Psoas muscle (tissue), 8 donors: Measurements from ENCODE around the gene PTBP1. TPM values are rescaled to one million over a fixed set of nuclear protein-coding genes. Genes with fewer than 3 reads are reported as not detected.

Source experiments
- ATAC-seq, 4 donors: fragments of 200-7000 bp; cut with Tn5 transposase; one replicate each; pipeline ENCODE4 v1.9.1; 2020; ENCODE audit warnings: moderate library complexity in 3 of 4, mild to moderate bottlenecking in 2 of 4
- DNase-seq, 2 donors: peaks; one replicate each; pipeline ENCODE4 v3.0.0-alpha.2; 2020
- H3K27ac ChIP-seq: fragments of 200-600 bp; one replicate; pipeline ENCODE4 v1.8.0; 2022
- H3K27me3 ChIP-seq, 3 donors: fragments of 200-600 bp in 1 of 3; one replicate each; pipeline versions ENCODE4 v1.6.1 to v1.8.0; 2013 to 2022; ENCODE audit warnings: low read length in 2 of 3, mild to moderate bottlenecking in 2 of 3, moderate library complexity in 1 of 3; ENCODE audit not compliant: insufficient read depth in 3 of 3
- H3K36me3 ChIP-seq, 2 donors: fragments of 200-600 bp in 1 of 2; one replicate each; pipeline versions ENCODE4 v1.6.1 to v1.8.0; 2013 to 2022; ENCODE audit warnings: low read depth in 1 of 2, mild to moderate bottlenecking in 1 of 2, moderate library complexity in 1 of 2; ENCODE audit not compliant: insufficient read depth in 1 of 2
- H3K4me1 ChIP-seq: fragments of 200-600 bp; one replicate; pipeline ENCODE4 v1.8.0; 2022
- H3K4me3 ChIP-seq: fragments of 200-600 bp; one replicate; pipeline ENCODE4 v1.8.0; 2022; ENCODE audit warnings: mild to moderate bottlenecking
- H3K9me3 ChIP-seq: fragments of 200-600 bp; one replicate; pipeline ENCODE4 v1.8.0; 2022
- WGBS, 3 donors: extraction: QIAGEN DNeasy Blood & Tissue Kit; methylation state at CpG; one replicate each; pipeline versions ENCODE4 v1.1.6 to v1.1.7; 2013; 5-methylcytosine and 5-hydroxymethylcytosine counted together
- intact Hi-C, 2 donors: fragments of 100-400 bp; cut with DNase I; formaldehyde crosslinking; loops; one replicate each; pipeline versions ENCODE4 v1.11.0 to v1.14.2; 2022
- polyA plus RNA-seq, 3 donors: library from polyadenylated mRNA; stranded (reverse); fragments of 200-250 nt; gene quantifications; one replicate each; pipeline ENCODE4 v1.2.3, GENCODE V29; 2013
- total RNA-seq, 4 donors: library from RNA; stranded (reverse); fragmentation: NEBNext Ultra II Directional in 2 of 4; extraction: Animal tissue kit (Norgen Biotek cat#: 25700) in 2 of 4; gene quantifications; one replicate each; pipeline versions ENCODE4 v1.2.1 to v1.2.4, GENCODE V29; 2021 to 2023
- TF ChIP-seq, protein P1 (sequence below): fragments of 200-600 bp; IDR thresholded peaks from one replicate; pipeline ENCODE4 v1.8.0; 2022; ENCODE audit warnings: antibody characterized with exemption
- donor health status: healthy with polysubstance abuse.
- donor health status: DM: no; HTN: no; CAD: no; lungs with moderate emphysema.
- donor health status: Bipolar disorder and iron deficiency.
- donor health status: healthy.
- donor health status: DM: yes; HTN: yes; CAD: no.
- donor health status: DM: no; HTN: no; CAD: no.
- donor health status: DM: no; HTN: no; CAD: no.
- donor health status: DM: yes; HTN: yes; CAD: no.

The PTBP1 gene
- total and polyA plus RNA-seq, 7 donors, result 24.2 to 69.4 (median 36.5) TPM

- no peak for ATAC-seq
- DNase-seq, result no peak
- H3K4me1 ChIP-seq, result peaks cover 12% of the 10 kb centered on the region
- no peak overlapping the region for H3K4me3 ChIP-seq
- H3K36me3 ChIP-seq, result no peaks in the 10 kb centered on the region
- WGBS, 3 donors, result 73 to 88% (median 85%) methylated on average over 12 of the region's 12 CpGs
- peaks cover 0 to 85% (median 14%) of the 10 kb centered on the region in 3 donors for H3K27me3 ChIP-seq
- no peaks in the 10 kb centered on the region for H3K9me3 ChIP-seq
- H3K27ac ChIP-seq, result no peak overlapping the region
- intact Hi-C loops, result loop anchor here (5.0 to 10.0 kb wide), 3 partner anchors 62 to 130 kb away; partner anchors contain the start of genes KISS1R (in 1 of the 2) and WDR18 (in 1 of the 2)
- TF ChIP-seq, protein P1, sequence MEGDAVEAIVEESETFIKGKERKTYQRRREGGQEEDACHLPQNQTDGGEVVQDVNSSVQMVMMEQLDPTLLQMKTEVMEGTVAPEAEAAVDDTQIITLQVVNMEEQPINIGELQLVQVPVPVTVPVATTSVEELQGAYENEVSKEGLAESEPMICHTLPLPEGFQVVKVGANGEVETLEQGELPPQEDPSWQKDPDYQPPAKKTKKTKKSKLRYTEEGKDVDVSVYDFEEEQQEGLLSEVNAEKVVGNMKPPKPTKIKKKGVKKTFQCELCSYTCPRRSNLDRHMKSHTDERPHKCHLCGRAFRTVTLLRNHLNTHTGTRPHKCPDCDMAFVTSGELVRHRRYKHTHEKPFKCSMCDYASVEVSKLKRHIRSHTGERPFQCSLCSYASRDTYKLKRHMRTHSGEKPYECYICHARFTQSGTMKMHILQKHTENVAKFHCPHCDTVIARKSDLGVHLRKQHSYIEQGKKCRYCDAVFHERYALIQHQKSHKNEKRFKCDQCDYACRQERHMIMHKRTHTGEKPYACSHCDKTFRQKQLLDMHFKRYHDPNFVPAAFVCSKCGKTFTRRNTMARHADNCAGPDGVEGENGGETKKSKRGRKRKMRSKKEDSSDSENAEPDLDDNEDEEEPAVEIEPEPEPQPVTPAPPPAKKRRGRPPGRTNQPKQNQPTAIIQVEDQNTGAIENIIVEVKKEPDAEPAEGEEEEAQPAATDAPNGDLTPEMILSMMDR, result no peak
Measured at GRCh38 chr19:855142-855541, 57.9 kb downstream of the PTBP1 start.

GRCh38 chr19:855566-856120 is 58.4 kb downstream of the PTBP1 start:
- H3K36me3 ChIP-seq, result no peaks in the 10 kb centered on the region
- ATAC-seq (no peak), DNase-seq (peak in 1 of 2 donors; percentile 34)
- H3K27me3 ChIP-seq, result peaks cover 0 to 89% (median 16%) of the 10 kb centered on the region in 3 donors
- intact Hi-C loops, result loop anchor here (2.0 to 10.0 kb wide), 4 partner anchors 62 to 129 kb away; partner anchors contain the start of genes KISS1R (in 1 of the 2) and WDR18 (in 1 of the 2)
- no peak overlapping the region for H3K27ac ChIP-seq
- H3K4me1 ChIP-seq, result peaks cover 9% of the 10 kb centered on the region
- H3K4me3 ChIP-seq, result no peak overlapping the region
- 67 to 68% (median 68%) methylated on average over 37 to 40 of the region's 40 CpGs for WGBS, 3 donors
- H3K9me3 ChIP-seq, result no peaks in the 10 kb centered on the region
- TF ChIP-seq, protein P1, result no peak

DNA sequence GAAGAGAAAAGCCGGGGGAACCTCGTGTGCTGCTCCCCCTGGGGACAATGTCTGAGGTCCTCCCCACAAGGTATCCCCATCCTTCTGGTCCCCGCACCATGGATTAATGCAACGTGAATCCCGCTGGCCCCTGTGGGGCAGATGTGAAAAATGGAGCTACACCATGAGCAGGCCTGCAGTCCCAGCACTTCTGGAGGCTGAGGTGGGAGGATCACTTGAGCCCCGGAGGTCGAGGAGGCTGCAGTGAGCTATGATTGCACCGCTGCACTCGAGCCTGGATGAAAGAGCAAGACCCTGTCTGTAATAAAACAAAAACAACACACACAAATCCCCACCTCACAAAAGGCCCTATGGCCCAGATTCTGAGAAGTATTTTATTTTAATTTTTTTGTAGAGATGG is 61.0 kb downstream of the PTBP1 start:
- H3K4me1 ChIP-seq, result peaks cover 5% of the 10 kb centered on the region
- no peak overlapping the region for H3K4me3 ChIP-seq
- TF ChIP-seq, protein P1, result no peak
- H3K36me3 ChIP-seq, result no peaks in the 10 kb centered on the region
- H3K27me3 ChIP-seq, result peaks cover 0 to 79% (median 19%) of the 10 kb centered on the region in 3 donors
- no peaks in the 10 kb centered on the region for H3K9me3 ChIP-seq
- H3K27ac ChIP-seq, result no peak overlapping the region
- DNase-seq (no peak), ATAC-seq (no peak)
- intact Hi-C loops, result loop anchor here (5.0 to 10.0 kb wide), 3 partner anchors 59 to 127 kb away; partner anchors contain the start of genes KISS1R (in 1 of the 2) and WDR18 (in 1 of the 2)
- WGBS, 3 donors, result 73 to 82% (median 79%) methylated on average over 9 of the region's 9 CpGs

DNA sequence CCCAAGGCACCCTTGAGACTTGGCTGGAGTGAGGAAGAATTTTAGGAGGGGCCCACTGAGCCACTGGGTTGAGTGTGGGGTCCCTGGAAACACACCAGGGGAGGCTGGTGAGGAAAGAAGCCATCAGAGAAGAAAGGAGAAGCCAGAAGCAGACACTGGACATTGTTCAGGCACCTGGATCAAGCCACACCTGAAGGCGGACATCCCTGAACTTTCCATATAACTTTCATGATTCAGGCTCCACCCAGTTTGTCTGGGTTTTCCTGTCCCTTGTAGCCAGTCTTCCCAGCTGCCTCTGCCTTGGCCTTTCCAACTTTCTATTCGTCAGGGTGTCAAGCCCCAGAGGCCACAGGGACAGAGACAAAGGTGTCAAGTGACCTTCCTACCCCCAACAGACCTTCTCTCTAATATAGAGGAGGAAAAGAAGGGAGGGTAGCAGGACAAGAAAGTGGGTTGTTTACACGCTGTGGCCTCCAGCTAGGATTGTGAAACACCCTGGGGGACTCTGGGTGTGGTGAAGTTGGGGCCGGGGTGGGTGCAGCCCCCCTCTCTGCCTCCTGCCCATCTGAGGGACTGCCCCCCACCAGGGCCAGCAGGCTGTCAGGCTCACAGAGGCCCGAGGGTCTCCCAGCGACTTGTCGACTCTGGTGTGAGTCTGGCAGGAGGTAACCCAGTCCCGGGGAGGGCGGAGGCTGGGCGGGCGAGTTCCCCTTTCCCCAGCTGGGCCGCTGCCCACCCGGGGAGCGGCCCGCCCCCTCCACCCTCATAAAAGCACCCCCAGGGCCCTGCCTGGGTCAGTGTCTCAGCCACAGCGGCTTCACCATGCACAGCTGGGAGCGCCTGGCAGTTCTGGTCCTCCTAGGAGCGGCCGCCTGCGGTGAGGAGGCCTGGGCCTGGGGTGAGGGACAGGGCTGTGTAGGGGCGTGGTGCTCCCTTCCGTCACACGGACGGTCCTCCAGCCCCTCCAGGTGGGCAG is 61.9 kb downstream of the PTBP1 start, which contains the start of gene CFD:
Gene CFD (plus strand): TSS at position 797 of the 976 bp plus-strand sequence. CDS start 26 bp downstream, at position 823.
- Histone ChIP-seq H3K36me3 (no peaks in the 10 kb centered on the region), H3K27me3 (peaks cover 0 to 75% (median 17%) of the 10 kb centered on the region in 3 donors), H3K9me3 (no peaks in the 10 kb centered on the region), H3K27ac (peak within 1 kb of the TSS; percentile 23), H3K4me1 (peaks cover 9% of the 10 kb centered on the region), H3K4me3 (peak within 1 kb of the TSS; percentile 55)
- TF ChIP-seq, protein P1, result no peak
- ATAC-seq (peak in 3 of 4 donors; percentile 22 to 58 (median 30)), DNase-seq (peak; percentile 76 to 90)
- intact Hi-C loops, result loop anchor here (5.0 to 10.0 kb wide), 3 partner anchors 58 to 126 kb away; partner anchors contain the start of genes KISS1R (in 1 of the 2) and WDR18 (in 1 of the 2)
- 26 to 36% (median 29%) methylated on average over 18 to 24 of the region's 24 CpGs for WGBS, 3 donors
